Neural cell (in vitro differentiated cells): ENCODE data around the gene UBAP2. TPM values are rescaled to one million over a fixed set of nuclear protein-coding genes. Genes with fewer than 3 reads are reported as not detected.

Source experiments
- H2AFZ ChIP-seq: fragments of 200-600, 300-800 bp; sonication (generic), shearing (Covaris generic); 2 replicates; pipeline ENCODE4 v1.6.0; 2014; ENCODE audit warnings: low read depth, mild to moderate bottlenecking, antibody characterized with exemption, low read length, moderate library complexity
- H3F3A ChIP-seq: fragments of 200-600 bp; shearing (Covaris generic); 2 replicates; pipeline ENCODE4 v1.6.1; 2016; ENCODE audit warnings: mild to moderate bottlenecking, moderate library complexity, mixed read lengths, antibody characterized with exemption, low read length; ENCODE audit not compliant: insufficient read depth, poor library complexity, severe bottlenecking
- H3K27ac ChIP-seq: fragments of 200-600, 300-800 bp; sonication (generic), shearing (Covaris generic); 2 replicates; pipeline ENCODE4 v1.5.1; 2014; ENCODE audit warnings: mild to moderate bottlenecking, low read length, moderate library complexity
- H3K27me3 ChIP-seq: fragments of 300-800, 200-600 bp; sonication (generic), shearing (Covaris generic); 2 replicates; pipeline ENCODE4 v1.6.0; 2014; ENCODE audit warnings: mild to moderate bottlenecking, low read depth, low read length, moderate library complexity; ENCODE audit not compliant: insufficient read depth
- H3K36me3 ChIP-seq: fragments of 300-800, 200-600 bp; sonication (generic), shearing (Covaris generic); 2 replicates; pipeline ENCODE4 v1.5.1; 2014; ENCODE audit warnings: mild to moderate bottlenecking, antibody characterized with exemption, low read length, moderate library complexity; ENCODE audit not compliant: insufficient read depth
- H3K4me2 ChIP-seq: fragments of 300-800, 200-600 bp; sonication (generic), shearing (Covaris generic); 2 replicates; pipeline ENCODE4 v1.6.0; 2014; ENCODE audit warnings: mild to moderate bottlenecking, low read length
- H3K4me3 ChIP-seq: fragments of 300-800, 200-600 bp; sonication (generic), shearing (Covaris generic); 2 replicates; pipeline ENCODE4 v1.5.1; 2014; ENCODE audit warnings: mild to moderate bottlenecking, low read length, moderate library complexity
- H3K79me2 ChIP-seq: fragments of 200-600 bp; shearing (Covaris generic); replicated peaks from 2 replicates; pipeline ENCODE4 v1.6.0; 2014; ENCODE audit warnings: mild to moderate bottlenecking, low read length, moderate library complexity; ENCODE audit not compliant: insufficient read depth
- H3K9ac ChIP-seq: fragments of 300-800, 200-600 bp; sonication (generic), shearing (Covaris generic); 2 replicates; pipeline ENCODE4 v1.6.1; 2016; ENCODE audit warnings: mild to moderate bottlenecking, low read length, mixed read lengths
- H3K9me2 ChIP-seq: fragments of 200-600 bp; shearing (Covaris generic); 2 replicates; pipeline ENCODE4 v1.6.1; 2016; ENCODE audit warnings: mild to moderate bottlenecking, low read length, mixed read lengths; ENCODE audit not compliant: insufficient read depth
- H3K9me3 ChIP-seq: fragments of 200-600, 300-800 bp; sonication (generic), shearing (Covaris generic); 2 replicates; pipeline ENCODE4 v1.6.1; 2016; ENCODE audit warnings: mild to moderate bottlenecking, mixed run types, low read length, moderate library complexity, mixed read lengths
- H4K20me1 ChIP-seq: fragments of 200-600 bp; shearing (Covaris generic); 2 replicates; pipeline ENCODE4 v1.6.1; 2016; ENCODE audit warnings: mild to moderate bottlenecking, mixed run types; ENCODE audit not compliant: insufficient read depth
- CTCF ChIP-seq: fragments of 450-650 bp; IDR thresholded peaks from 2 replicates; pipeline ENCODE4 v1.5.1; 2014; ENCODE audit warnings: antibody characterized with exemption, mild to moderate bottlenecking, moderate library complexity; ENCODE audit not compliant: poor library complexity, severe bottlenecking
- EP300 ChIP-seq: fragments of 450-650 bp; conservative IDR thresholded peaks from 2 replicates; pipeline ENCODE4 v1.6.1; 2014; ENCODE audit warnings: antibody characterized with exemption, mild to moderate bottlenecking, moderate library complexity; ENCODE audit not compliant: poor library complexity, severe bottlenecking
- EZH2 ChIP-seq: fragments of 200-600, 300-800 bp; shearing (Covaris generic), sonication (generic); IDR thresholded peaks from 2 replicates; pipeline ENCODE4 v1.6.1; 2014; ENCODE audit warnings: antibody characterized with exemption, low read length, borderline replicate concordance, mild to moderate bottlenecking; ENCODE audit not compliant: insufficient read depth, poor library complexity, severe bottlenecking
- MXI1 ChIP-seq: fragments of 450-650 bp; conservative IDR thresholded peaks from 2 replicates; pipeline ENCODE4 v1.6.1; 2014; ENCODE audit warnings: antibody characterized with exemption, mild to moderate bottlenecking; ENCODE audit not compliant: poor library complexity, severe bottlenecking
- POLR2AphosphoS5 ChIP-seq: IDR thresholded peaks from 2 replicates; pipeline ENCODE4 v1.6.1; 2012
- RAD21 ChIP-seq: fragments of 450-650 bp; conservative IDR thresholded peaks from 2 replicates; pipeline ENCODE4 v1.6.1; 2014; ENCODE audit warnings: antibody characterized with exemption, mild to moderate bottlenecking, moderate library complexity
- REST ChIP-seq: IDR thresholded peaks from 2 replicates; pipeline ENCODE4 v1.6.1; 2012; ENCODE audit warnings: borderline replicate concordance
- SMC3 ChIP-seq: fragments of 450-650 bp; conservative IDR thresholded peaks from 2 replicates; pipeline ENCODE4 v1.6.1; 2014; ENCODE audit warnings: antibody characterized with exemption, mild to moderate bottlenecking, moderate library complexity; ENCODE audit not compliant: poor library complexity
- TAF1 ChIP-seq: IDR thresholded peaks from 2 replicates; pipeline ENCODE4 v1.6.1; 2012; ENCODE audit warnings: low read depth
- polyA plus RNA-seq: library from polyadenylated mRNA; depleted of rRNA; stranded (reverse); fragments of >200 nt; gene quantifications from 2 replicates; pipeline ENCODE4 v1.2.3, GENCODE V29; 2014

The UBAP2 gene
- polyA plus RNA-seq, 1 donor from 2014 or later: 9.2 TPM

DNA sequence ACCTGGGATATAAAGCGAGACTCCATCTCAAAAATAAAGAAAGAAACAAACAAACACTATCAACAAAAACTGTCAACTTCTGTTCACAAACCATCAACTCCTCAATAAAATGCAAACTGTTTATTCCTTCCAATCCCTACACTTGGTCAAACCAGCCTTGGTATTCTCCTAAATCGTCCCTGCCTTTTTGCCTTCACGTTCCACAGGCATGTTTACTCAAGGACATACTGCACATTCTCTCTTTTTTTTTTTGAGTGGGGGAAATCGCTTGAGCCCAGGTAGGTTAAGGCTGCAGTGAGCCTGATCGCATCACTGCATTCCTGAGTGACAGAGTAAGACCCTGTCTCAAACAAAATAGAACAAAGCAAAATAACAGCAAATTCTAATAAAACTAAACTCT is 13.0 kb downstream of the UBAP2 start:
- Histone ChIP-seq H3K36me3 (no peaks in the 10 kb centered on the region), H3K9me3 (peaks cover 5% of the 10 kb centered on the region)

GRCh38 chr9:34034698-34035065 is 14.0 kb downstream of the UBAP2 start:
- H3K9ac ChIP-seq: no peak overlapping the region
- H3K4me3 ChIP-seq: no peak overlapping the region
- H2AFZ ChIP-seq: no peak overlapping the region
- TF ChIP-seq RAD21 (no peak), EZH2 (no peak), SMC3 (no peak), POLR2AphosphoS5 (no peak), CTCF (no peak), TAF1 (no peak), EP300 (no peak), MXI1 (no peak)

More for the DNA sequence above, 13.0 kb downstream of the UBAP2 start:
- H3K27me3 ChIP-seq: no peaks in the 10 kb centered on the region
- TF ChIP-seq EZH2 (no peak), RAD21 (no peak), SMC3 (no peak), EP300 (no peak), MXI1 (no peak), CTCF (no peak), REST (no peak), POLR2AphosphoS5 (no peak), TAF1 (no peak)
- peaks cover 41% of the 10 kb centered on the region for H3K79me2 ChIP-seq
- no peak overlapping the region for H3K27ac ChIP-seq
- H3F3A ChIP-seq: no peaks in the 10 kb centered on the region
- no peak overlapping the region for H2AFZ ChIP-seq
- no peak overlapping the region for H3K9ac ChIP-seq
- H3K4me2 ChIP-seq: no peak overlapping the region
- no peaks in the 10 kb centered on the region for H3K9me2 ChIP-seq
- H3K4me3 ChIP-seq: no peak overlapping the region
- H4K20me1 ChIP-seq: no peaks in the 10 kb centered on the region

More at GRCh38 chr9:34034698-34035065, 14.0 kb downstream of the UBAP2 start:
- Histone ChIP-seq H3K27ac (no peak overlapping the region), H3K9me2 (no peaks in the 10 kb centered on the region), H3K79me2 (peaks cover 41% of the 10 kb centered on the region), H3K4me2 (no peak overlapping the region), H3K36me3 (no peaks in the 10 kb centered on the region), H3K9me3 (peaks cover 5% of the 10 kb centered on the region), H3K27me3 (no peaks in the 10 kb centered on the region), H4K20me1 (no peaks in the 10 kb centered on the region), H3F3A (no peaks in the 10 kb centered on the region)
